Sigmoid colon (tissue), 7 donors: Measurements from ENCODE around the gene SLC13A3. TPM values are rescaled to one million over a fixed set of nuclear protein-coding genes. Genes with fewer than 3 reads are reported as not detected.

Experiments used
- DNase-seq: peaks from one replicate; pipeline ENCODE4 v3.0.0-alpha.2; 2019
- H3K27ac ChIP-seq, 4 donors: fragments of 200-600 bp; sonication (generic); one replicate each; pipeline ENCODE4 v1.5.1; 2016 to 2019; ENCODE audit warnings: mild to moderate bottlenecking in 1 of 4
- H3K27me3 ChIP-seq, 3 donors: fragments of 200-600 bp; sonication (generic); one replicate each; pipeline ENCODE4 v1.5.1; 2019; ENCODE audit warnings: mild to moderate bottlenecking in 1 of 3
- H3K36me3 ChIP-seq, 4 donors: fragments of 200-600 bp; sonication (generic); one replicate each; pipeline ENCODE4 v1.5.1; 2016 to 2019
- H3K4me1 ChIP-seq, 4 donors: fragments of 200-600 bp; sonication (generic); one replicate each; pipeline ENCODE4 v1.5.1; 2017 to 2019
- H3K4me3 ChIP-seq, 4 donors: fragments of 200-600 bp; sonication (generic); one replicate each; pipeline ENCODE4 v1.5.1; 2017 to 2019; ENCODE audit warnings: mild to moderate bottlenecking in 2 of 4, moderate library complexity in 1 of 4
- H3K9me3 ChIP-seq, 4 donors: fragments of 200-600 bp in 3 of 4; sonication (generic) in 3 of 4; one replicate each; pipeline versions ENCODE4 v1.5.1 to v1.6.1; 2013 to 2019
- CTCF ChIP-seq, 4 experiments: fragments of 450-650 bp in 3 of 4; fragments of 200-600 bp in 1 of 4; IDR thresholded peaks; one replicate each; pipeline ENCODE4 v1.5.1; 2016 to 2019; ENCODE audit warnings: antibody characterized with exemption in 4 of 4, mild to moderate bottlenecking in 3 of 4, moderate library complexity in 2 of 4
- EP300 ChIP-seq, 4 donors: sonication (generic); formaldehyde crosslinking; IDR thresholded peaks; one replicate each; pipeline ENCODE4 v1.6.1; 2017; ENCODE audit warnings: antibody characterized with exemption in 4 of 4
- POLR2A ChIP-seq, 2 donors: fragments of 450-650 bp; IDR thresholded peaks; one replicate each; pipeline ENCODE4 v1.6.1; 2016; ENCODE audit warnings: antibody characterized with exemption in 2 of 2, mild to moderate bottlenecking in 2 of 2, moderate library complexity in 2 of 2
- POLR2AphosphoS5 ChIP-seq, 4 donors: sonication (generic); formaldehyde crosslinking; IDR thresholded peaks; one replicate each; pipeline ENCODE4 v1.6.1; 2017; ENCODE audit warnings: antibody characterized with exemption in 4 of 4
- WGBS, 2 donors: extraction: QIAGEN DNeasy Blood & Tissue Kit; methylation state at CpG; one replicate each; pipeline ENCODE4 v1.1.7; 2013; 5-methylcytosine and 5-hydroxymethylcytosine counted together
- intact Hi-C: fragments of 100-400 bp; cut with DNase I; formaldehyde crosslinking; loops from one replicate; pipeline ENCODE4 v1.15.1; 2023
- polyA plus RNA-seq, 3 donors: library from polyadenylated mRNA; stranded (reverse); fragments of 200-250 nt; gene quantifications; one replicate each; pipeline ENCODE4 v1.2.3, GENCODE V29; 2013
- total RNA-seq, 4 donors: library from RNA; depleted of rRNA; stranded (reverse); fragments of >200 nt; gene quantifications; one replicate each; pipeline ENCODE4 v1.1.0, GENCODE V29; 2016
- donor health status: healthy with polysubstance abuse.
- donor health status: Bipolar disorder and iron deficiency.
- donor health status: healthy.

SLC13A3 gene
- total and polyA plus RNA-seq, 7 donors = 0.48 to 4.2 (median 1.1) TPM; not detected in 2

- Histone ChIP-seq H3K27ac (no peak overlapping the region), H3K4me3 (no peak overlapping the region), H3K27me3 (no peaks in the 10 kb centered on the region), H3K4me1 (no peaks in the 10 kb centered on the region), H3K9me3 (peaks cover 0 to 6% (median 2%) of the 10 kb centered on the region in 4 donors), H3K36me3 (no peaks in the 10 kb centered on the region)
- no peak for TF ChIP-seq POLR2AphosphoS5 (IDR thresholded peaks at IDR 0.05)
- TF ChIP-seq CTCF (IDR thresholded peaks at IDR 0.05) = no peak
- TF ChIP-seq EP300 (IDR thresholded peaks at IDR 0.05) = no peak
- TF ChIP-seq POLR2A (IDR thresholded peaks at IDR 0.05) = no peak
- WGBS, 2 donors = 68 to 78% methylated on average over 7 of the region's 7 CpGs
- intact Hi-C loops = no loop called here
- no peak for DNase-seq
These were observed 19.3 kb downstream of the SLC13A3 start for GRCh38 chr20:46631874-46632446.

- no peaks in the 10 kb centered on the region for H3K27me3 ChIP-seq
- 66 to 80% methylated on average over 8 of the region's 8 CpGs for WGBS, 2 donors
- H3K4me1 ChIP-seq = no peaks in the 10 kb centered on the region
- no peak overlapping the region for H3K4me3 ChIP-seq
- H3K36me3 ChIP-seq = no peaks in the 10 kb centered on the region
- H3K9me3 ChIP-seq = peaks cover 0 to 6% (median 2%) of the 10 kb centered on the region in 4 donors
- DNase-seq = no peak
- intact Hi-C loops = no loop called here
- no peak overlapping the region for H3K27ac ChIP-seq
- TF ChIP-seq EP300 (IDR thresholded peaks at IDR 0.05) (no peak), CTCF (IDR thresholded peaks at IDR 0.05) (no peak), POLR2A (IDR thresholded peaks at IDR 0.05) (no peak), POLR2AphosphoS5 (IDR thresholded peaks at IDR 0.05) (no peak)
These were observed 19.9 kb downstream of the SLC13A3 start for GRCh38 chr20:46631212-46631869.

DNA sequence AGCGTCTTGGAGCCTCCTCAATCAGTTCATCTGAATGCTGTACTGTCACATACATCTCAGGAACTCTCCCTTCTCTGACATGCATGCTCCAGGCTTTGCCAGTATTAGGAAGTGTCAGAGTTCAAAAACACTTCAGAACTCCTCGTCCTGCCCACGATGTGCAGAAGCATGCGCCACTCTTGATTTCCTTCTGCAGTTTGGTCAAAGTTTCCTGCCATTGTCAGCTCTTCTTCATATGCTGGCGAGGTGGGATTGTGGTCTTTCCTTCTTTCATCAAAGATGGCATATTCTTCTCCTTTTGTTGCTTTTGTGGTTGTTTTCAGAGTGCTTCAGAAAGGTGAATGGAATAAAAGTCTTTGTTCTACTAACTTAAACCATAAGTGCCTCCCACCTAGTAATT, 21.0 kb downstream of the SLC13A3 start:
- H3K4me3 ChIP-seq = no peak overlapping the region
- no peak overlapping the region for H3K27ac ChIP-seq
- intact Hi-C loops = no loop called here
- H3K9me3 ChIP-seq = peaks cover 0 to 6% (median 2%) of the 10 kb centered on the region in 4 donors
- TF ChIP-seq EP300 (IDR thresholded peaks at IDR 0.05) (no peak), CTCF (IDR thresholded peaks at IDR 0.05) (no peak), POLR2A (IDR thresholded peaks at IDR 0.05) (no peak), POLR2AphosphoS5 (IDR thresholded peaks at IDR 0.05) (no peak)
- DNase-seq = no peak
- no peaks in the 10 kb centered on the region for H3K4me1 ChIP-seq
- H3K27me3 ChIP-seq = no peaks in the 10 kb centered on the region
- WGBS, 2 donors = 69 to 84% methylated on average over 5 of the region's 5 CpGs
- no peaks in the 10 kb centered on the region for H3K36me3 ChIP-seq

DNA sequence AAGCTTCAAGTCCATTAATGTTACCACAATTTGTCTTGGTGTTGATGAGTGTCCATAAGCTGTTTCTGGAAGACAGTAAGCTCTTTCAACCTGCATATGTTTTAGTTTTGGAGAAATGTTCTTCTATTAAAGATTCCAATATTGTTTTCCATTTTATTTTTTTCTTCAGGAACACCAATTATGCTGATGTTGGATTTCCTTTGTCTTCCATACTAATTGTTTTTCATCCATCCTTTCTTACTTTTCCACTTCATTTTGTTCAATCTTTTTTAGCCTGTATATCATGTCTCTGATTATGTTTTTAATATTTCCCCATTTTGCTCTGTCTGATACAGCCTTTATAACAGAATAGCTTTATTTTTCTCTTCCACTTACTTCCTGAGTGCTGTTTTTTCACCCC, 21.9 kb downstream of the SLC13A3 start:
- intact Hi-C loops = no loop called here
- DNase-seq = no peak
- TF ChIP-seq POLR2A (IDR thresholded peaks at IDR 0.05) (no peak), POLR2AphosphoS5 (IDR thresholded peaks at IDR 0.05) (no peak), CTCF (IDR thresholded peaks at IDR 0.05) (no peak), EP300 (IDR thresholded peaks at IDR 0.05) (no peak)
- Histone ChIP-seq H3K27ac (no peak overlapping the region), H3K4me1 (no peaks in the 10 kb centered on the region), H3K9me3 (peaks cover 0 to 10% (median 3%) of the 10 kb centered on the region in 4 donors), H3K27me3 (no peaks in the 10 kb centered on the region), H3K4me3 (no peak overlapping the region), H3K36me3 (no peaks in the 10 kb centered on the region)
